ENCODE data around the gene DACH1.

DACH1 gene

GRCh38 chr13:71583581-71583980 lies 283.4 kb downstream of the DACH1 start:
- DNase-seq (ENCODE audit: low read depth) = no peak

GRCh38 chr13:71580614-71581013 lies 286.4 kb downstream of the DACH1 start:
- DNase-seq (ENCODE audit: low read depth) = no peak

GRCh38 chr13:71578048-71578447 lies 289.0 kb downstream of the DACH1 start:
- DNase-seq (ENCODE audit: low read depth) = no peak

- DNase-seq (ENCODE audit: low read depth) = no peak
Measured at GRCh38 chr13:71577127-71577526, 289.9 kb downstream of the DACH1 start.

- DNase-seq (ENCODE audit: low read depth) = no peak
Measured at GRCh38 chr13:71576571-71576970, 290.4 kb downstream of the DACH1 start.

GRCh38 chr13:71546881-71547280 lies 320.1 kb downstream of the DACH1 start:
- DNase-seq (ENCODE audit: low read depth) = no peak

GRCh38 chr13:71540098-71540497 lies 326.9 kb downstream of the DACH1 start:
- DNase-seq (ENCODE audit: low read depth) = no peak

GRCh38 chr13:71536201-71536600 lies 330.8 kb downstream of the DACH1 start:
- DNase-seq (ENCODE audit: low read depth) = no peak

- peak; percentile 2 for DNase-seq (ENCODE audit: low read depth)
Measured at GRCh38 chr13:71524613-71525304, 342.2 kb downstream of the DACH1 start.

GRCh38 chr13:71524245-71524612 lies 342.8 kb downstream of the DACH1 start:
- no peak for DNase-seq (ENCODE audit: low read depth)

- DNase-seq (ENCODE audit: low read depth) = no peak
Measured at GRCh38 chr13:71522941-71523526, 344.0 kb downstream of the DACH1 start.

- no peak for DNase-seq (ENCODE audit: low read depth)
Measured at GRCh38 chr13:71517004-71517403, 350.0 kb downstream of the DACH1 start.

GRCh38 chr13:71516521-71516920 lies 350.5 kb downstream of the DACH1 start:
- no peak for DNase-seq (ENCODE audit: low read depth)

GRCh38 chr13:71515744-71516038 lies 351.3 kb downstream of the DACH1 start:
- no peak for DNase-seq (ENCODE audit: low read depth)

- DNase-seq (ENCODE audit: low read depth) = no peak
Measured at GRCh38 chr13:71514900-71515743, 351.9 kb downstream of the DACH1 start.

- no peak for DNase-seq (ENCODE audit: low read depth)
Measured at GRCh38 chr13:71513411-71514033, 353.5 kb downstream of the DACH1 start.

GRCh38 chr13:71503781-71504180 lies 363.2 kb downstream of the DACH1 start:
- no peak for DNase-seq (ENCODE audit: low read depth)

GRCh38 chr13:71499944-71500514 lies 367.0 kb downstream of the DACH1 start:
- DNase-seq (ENCODE audit: low read depth) = no peak

GRCh38 chr13:71499235-71499634 lies 367.8 kb downstream of the DACH1 start:
- no peak for DNase-seq (ENCODE audit: low read depth)

GRCh38 chr13:71493189-71493588 lies 373.8 kb downstream of the DACH1 start:
- no peak for DNase-seq (ENCODE audit: low read depth)

- no peak for DNase-seq (ENCODE audit: low read depth)
Measured at GRCh38 chr13:71492346-71492871, 374.6 kb downstream of the DACH1 start.

GRCh38 chr13:71491010-71491409 lies 376.0 kb downstream of the DACH1 start:
- no peak for DNase-seq (ENCODE audit: low read depth)

All from fibroblast of gingiva (primary cell).